Measurements from ENCODE around the gene LILRA1. TPM values are rescaled to one million over a fixed set of nuclear protein-coding genes. Genes with fewer than 3 reads are reported as not detected.

Gene LILRA1
- total RNA-seq, 1 experiment from 2014 or later = not detected

DNA sequence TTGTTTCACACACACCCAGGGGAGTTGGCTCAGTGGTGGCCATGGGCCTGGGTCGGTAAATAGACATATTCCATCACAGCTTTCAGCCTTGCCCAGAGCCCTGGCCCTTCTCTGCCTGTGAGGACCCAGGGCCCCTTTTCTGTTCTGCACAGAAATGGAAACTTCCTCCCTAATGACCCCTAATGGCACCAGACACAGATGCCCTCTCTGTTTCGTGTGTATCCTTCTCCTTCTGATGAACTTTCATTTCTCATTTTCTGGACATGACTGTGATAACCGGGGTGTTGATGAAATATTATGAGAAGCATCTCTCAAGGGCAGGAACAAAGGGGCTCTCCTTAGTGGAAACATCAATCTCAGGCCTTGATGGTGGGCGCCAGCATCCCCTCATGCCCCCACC, 12.8 kb downstream of the LILRA1 start:
- H3K36me3 Mint-ChIP-seq (ENCODE audit: insufficient read depth, unreplicated experiment) = no peaks in the 10 kb centered on the region
- Histone ChIP-seq H3K4me1 (no peaks in the 10 kb centered on the region), H3K36me3 (ENCODE audit: control insufficient read depth, insufficient read depth, low read length) (no peaks in the 10 kb centered on the region), H3K9me3 (peaks cover 11% of the 10 kb centered on the region), H3K27me3 (replicated peaks; ENCODE audit: control insufficient read depth, insufficient read depth, low read length) (no peaks in the 10 kb centered on the region), H3K4me3 (ENCODE audit: low read depth, low read length) (no peak overlapping the region)
- no peaks in the 10 kb centered on the region for H3K4me1 Mint-ChIP-seq (ENCODE audit: low read depth, unreplicated experiment)
- peaks cover 11% of the 10 kb centered on the region for H3K27me3 Mint-ChIP-seq (ENCODE audit: insufficient read depth, unreplicated experiment)
- ChIA-PET CTCF (no interaction called here), POLR2A (no interaction called here)
- TF ChIP-seq CTCF (IDR thresholded peaks at IDR 0.05; ENCODE audit: insufficient read depth in 1 of 2, low read depth in 1 of 2, low read length in 1 of 2, severe bottlenecking in 1 of 2, unreplicated experiment in 1 of 2) = no peak
- no TSS peak for BruUV-seq (replicated peaks)
- intact Hi-C loops (cut with micrococcal nuclease; ENCODE audit: unreplicated experiment) = no loop called here
- no peak for DNase-seq
- no peak overlapping the region for H3K27ac Mint-ChIP-seq (ENCODE audit: unreplicated experiment)
- no peaks in the 10 kb centered on the region for H3K9me3 Mint-ChIP-seq (ENCODE audit: unreplicated experiment)
- no peak overlapping the region for H3K4me3 Mint-ChIP-seq (ENCODE audit: unreplicated experiment)

DNA sequence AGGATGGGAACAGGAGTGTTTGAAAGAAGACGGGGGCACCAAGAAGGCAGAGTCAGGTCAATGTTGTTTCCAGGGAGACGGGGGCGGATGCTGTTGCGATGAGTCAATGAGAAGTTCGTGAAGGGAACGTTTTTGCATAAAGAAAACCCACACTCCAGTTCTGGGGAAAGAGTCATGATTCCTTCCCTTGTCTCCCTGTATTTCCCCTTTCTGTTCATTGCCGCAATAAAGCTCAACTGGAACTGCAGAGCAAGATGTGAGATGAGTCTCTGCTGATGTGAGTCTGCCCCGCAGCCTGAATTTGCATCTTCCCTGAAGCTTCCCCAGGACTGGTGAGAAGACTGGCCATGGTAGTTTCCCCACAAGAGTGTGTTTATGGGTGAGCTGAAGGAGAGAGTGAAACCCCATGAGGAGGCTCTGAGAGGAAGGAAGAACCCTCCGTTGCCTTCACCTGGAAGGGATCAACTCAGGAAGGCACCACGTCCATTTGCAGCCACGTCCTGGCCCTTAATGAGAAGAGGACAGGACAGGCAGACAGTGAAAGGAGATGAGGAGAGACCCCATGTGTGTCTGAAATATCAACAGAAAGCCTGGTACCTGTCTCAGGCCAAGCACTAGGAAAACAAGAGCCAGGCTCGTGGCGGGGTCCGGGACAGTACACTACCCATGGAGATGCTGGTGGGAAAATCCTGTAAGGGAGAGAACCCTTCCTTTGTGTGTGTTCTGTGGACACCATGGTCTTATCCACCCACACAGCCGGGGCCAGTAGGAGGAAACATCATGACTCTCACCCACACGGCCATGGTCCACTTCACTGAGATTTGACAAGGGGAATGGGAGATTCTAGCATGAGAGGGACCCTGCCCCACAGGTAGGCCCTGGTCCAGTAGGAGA, 13.7 kb downstream of the LILRA1 start:
- no peak for TF ChIP-seq CTCF (IDR thresholded peaks at IDR 0.05; ENCODE audit: insufficient read depth in 1 of 2, low read depth in 1 of 2, low read length in 1 of 2, severe bottlenecking in 1 of 2, unreplicated experiment in 1 of 2)
- no peak for DNase-seq
- no peaks in the 10 kb centered on the region for H3K4me1 ChIP-seq
- ChIA-PET CTCF (no interaction called here), POLR2A (no interaction called here)
- Mint-ChIP-seq H3K27me3 (ENCODE audit: insufficient read depth, unreplicated experiment) (peaks cover 9% of the 10 kb centered on the region), H3K36me3 (ENCODE audit: insufficient read depth, unreplicated experiment) (no peaks in the 10 kb centered on the region), H3K27ac (ENCODE audit: unreplicated experiment) (no peak overlapping the region), H3K4me1 (ENCODE audit: low read depth, unreplicated experiment) (no peaks in the 10 kb centered on the region), H3K4me3 (ENCODE audit: unreplicated experiment) (no peak overlapping the region), H3K9me3 (ENCODE audit: unreplicated experiment) (no peaks in the 10 kb centered on the region)
- intact Hi-C loops (cut with micrococcal nuclease; ENCODE audit: unreplicated experiment) = no loop called here
- no peaks in the 10 kb centered on the region for H3K27me3 ChIP-seq (replicated peaks; ENCODE audit: control insufficient read depth, insufficient read depth, low read length)
- peaks cover 11% of the 10 kb centered on the region for H3K9me3 ChIP-seq
- H3K36me3 ChIP-seq (ENCODE audit: control insufficient read depth, insufficient read depth, low read length) = no peaks in the 10 kb centered on the region
- no TSS peak for BruUV-seq (replicated peaks)
- H3K4me3 ChIP-seq (ENCODE audit: low read depth, low read length) = no peak overlapping the region

DNA sequence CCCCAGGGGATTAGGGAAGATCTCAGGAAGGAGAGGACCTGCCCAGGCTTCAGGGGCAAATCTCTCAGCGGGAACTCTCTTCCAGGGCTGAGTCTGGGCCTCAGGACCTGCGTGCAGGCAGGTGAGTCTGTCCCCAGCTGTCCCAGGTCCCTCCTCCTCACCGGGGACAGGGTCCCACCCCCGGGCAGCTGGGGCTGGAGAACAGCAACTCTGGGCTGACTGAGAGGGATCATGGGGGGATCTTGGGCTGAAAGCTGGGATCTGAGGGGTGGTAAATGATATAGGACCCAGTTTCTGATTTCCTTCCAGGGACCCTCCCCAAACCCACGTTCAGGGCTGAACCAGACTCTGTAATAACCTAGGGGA, 14.3 kb downstream of the LILRA1 start:
- peaks cover 9% of the 10 kb centered on the region for H3K27me3 Mint-ChIP-seq (ENCODE audit: insufficient read depth, unreplicated experiment)
- H3K36me3 ChIP-seq (ENCODE audit: control insufficient read depth, insufficient read depth, low read length) = no peaks in the 10 kb centered on the region
- H3K4me3 Mint-ChIP-seq (ENCODE audit: unreplicated experiment) = no peak overlapping the region
- intact Hi-C loops (cut with micrococcal nuclease; ENCODE audit: unreplicated experiment) = no loop called here
- peaks cover 9% of the 10 kb centered on the region for H3K9me3 ChIP-seq
- no peaks in the 10 kb centered on the region for H3K4me1 ChIP-seq
- CTCF ChIA-PET = no interaction called here
- no peaks in the 10 kb centered on the region for H3K36me3 Mint-ChIP-seq (ENCODE audit: insufficient read depth, unreplicated experiment)
- H3K4me3 ChIP-seq (ENCODE audit: low read depth, low read length) = no peak overlapping the region
- TF ChIP-seq CTCF (IDR thresholded peaks at IDR 0.05; ENCODE audit: insufficient read depth in 1 of 2, low read depth in 1 of 2, low read length in 1 of 2, severe bottlenecking in 1 of 2, unreplicated experiment in 1 of 2) = no peak
- BruUV-seq (replicated peaks) = no TSS peak
- H3K27ac Mint-ChIP-seq (ENCODE audit: unreplicated experiment) = no peak overlapping the region
- POLR2A ChIA-PET = no interaction called here
- no peak for DNase-seq
- H3K9me3 Mint-ChIP-seq (ENCODE audit: unreplicated experiment) = no peaks in the 10 kb centered on the region
- H3K27me3 ChIP-seq (replicated peaks; ENCODE audit: control insufficient read depth, insufficient read depth, low read length) = no peaks in the 10 kb centered on the region
- no peaks in the 10 kb centered on the region for H3K4me1 Mint-ChIP-seq (ENCODE audit: low read depth, unreplicated experiment)

Measured in Caco-2 (cell line).